Activated CD4-positive, alpha-beta T cell treated with anti-CD3 and anti-CD28 coated beads, Interleukin-2, amount 10 ng/mL, durations not matched to agents 7 days and 5 days (primary cell): ENCODE results near the gene DCAKD. TPM values are rescaled to one million over a fixed set of nuclear protein-coding genes. Genes with fewer than 3 reads are reported as not detected.

Source experiments
- total RNA-seq, 2 experiments: library from RNA; stranded (reverse); gene quantifications; one replicate each; pipeline ENCODE4 v1.2.3, GENCODE V29; 2021

The DCAKD gene
- total RNA-seq, 2 experiments from 2014 or later: 36.5 to 38.6 TPM

Other genes starting within 250 kb of the DCAKD start
- 1 to 10 TPM in 1 of 2 experiments, under 1 TPM in 1; 0.79 to 1.1 TPM for gene GJC1, start 221.3 kb downstream of the DCAKD start, total RNA-seq
- gene HIGD1B, start 203.7 kb downstream of the DCAKD start, total RNA-seq: not detected
- 100 to 1,000 TPM; 133 to 145 TPM for gene EFTUD2, start 152.2 kb downstream of the DCAKD start, total RNA-seq
- gene GFAP, start 136.1 kb downstream of the DCAKD start, total RNA-seq: not detected
- 100 to 1,000 TPM; 107 to 109 TPM for gene KIF18B, start 103.9 kb downstream of the DCAKD start, total RNA-seq
- under 1 TPM; 0.67 to 0.77 TPM for gene C1QL1, start 83.3 kb downstream of the DCAKD start, total RNA-seq
- 100 to 1,000 TPM; 118 to 138 TPM for gene NMT1, start 9.7 kb upstream of the DCAKD start, total RNA-seq
- gene PLCD3, start 80.9 kb upstream of the DCAKD start, total RNA-seq: 1 to 10 TPM; 3.0 to 4.1 TPM
- gene ACBD4, start 84.1 kb upstream of the DCAKD start, total RNA-seq: 10 to 100 TPM; 18.4 to 19.7 TPM
- 10 to 100 TPM; 30.5 TPM for gene HEXIM1, start 96.8 kb upstream of the DCAKD start, total RNA-seq
- gene HEXIM2, start 110.2 kb upstream of the DCAKD start, total RNA-seq: 1 to 10 TPM; 5.3 to 8.4 TPM
- 100 to 1,000 TPM; 391 to 410 TPM for gene FMNL1, start 170.3 kb upstream of the DCAKD start, total RNA-seq
- gene SPATA32, start 210.5 kb upstream of the DCAKD start, total RNA-seq: under 1 TPM; 0.27 to 0.67 TPM